HepG2 (cell line): ENCODE measurements around the gene PDLIM7. TPM values are rescaled to one million over a fixed set of nuclear protein-coding genes. Genes with fewer than 3 reads are reported as not detected.
A peak's percentile ranks its signal among the peaks of the same experiment; 100 is the strongest.

Experiments used
- ARNTL ChIP-seq: sonication (generic); formaldehyde crosslinking; IDR thresholded peaks from 2 replicates; pipeline ENCODE4 v1.4.0; 2020; ENCODE audit warnings: mild to moderate bottlenecking, missing genetic modification reagents
- DNMT3B ChIP-seq: conservative IDR thresholded peaks from 2 replicates; pipeline ENCODE4 v1.6.1; 2016; ENCODE audit warnings: missing biosample characterization, control low read depth
- PHF20 ChIP-seq: sonication (generic); formaldehyde crosslinking; IDR thresholded peaks from 2 replicates; pipeline ENCODE4 v1.5.0; 2020; ENCODE audit warnings: mild to moderate bottlenecking, missing genetic modification reagents
- SRY ChIP-seq: sonication (generic); formaldehyde crosslinking; IDR thresholded peaks from 2 replicates; pipeline ENCODE4 v1.8.0; 2022; ENCODE audit warnings: mild to moderate bottlenecking, missing genetic modification reagents
- TBP ChIP-seq: sonication (generic); formaldehyde crosslinking; IDR thresholded peaks from 2 replicates; pipeline ENCODE4 v1.5.0; 2020; ENCODE audit warnings: missing genetic modification reagents
- TGIF2 ChIP-seq: IDR thresholded peaks from 2 replicates; pipeline ENCODE4 v1.6.1; 2016; ENCODE audit warnings: control low read depth, missing compliant biosample characterization
- ZNF160 ChIP-seq: sonication (generic); formaldehyde crosslinking; IDR thresholded peaks from 2 replicates; pipeline ENCODE4 v1.8.0; 2022; ENCODE audit warnings: mild to moderate bottlenecking, inconsistent platforms, missing genetic modification reagents
- ZNF34 ChIP-seq: sonication (generic); formaldehyde crosslinking; IDR thresholded peaks from 2 replicates; pipeline ENCODE4 v1.4.0; 2020; ENCODE audit warnings: mild to moderate bottlenecking, missing genetic modification reagents, borderline replicate concordance
- ZNF501 ChIP-seq: sonication (generic); formaldehyde crosslinking; IDR thresholded peaks from 2 replicates; pipeline ENCODE4 v1.5.1; 2020; ENCODE audit warnings: mild to moderate bottlenecking, moderate library complexity, missing genetic modification reagents
- ZNF614 ChIP-seq: IDR thresholded peaks from 2 replicates; pipeline ENCODE4 v1.6.1; 2018; ENCODE audit warnings: missing biosample characterization, missing genetic modification reagents, inconsistent platforms, borderline replicate concordance
- ZNF7 ChIP-seq: IDR thresholded peaks from 2 replicates; pipeline ENCODE4 v1.6.1; 2016; ENCODE audit warnings: missing biosample characterization, missing genetic modification reagents
- polyA plus RNA-seq, 8 experiments: library from polyadenylated mRNA; depleted of rRNA in 3 of 8; stranded (reverse) in 7 of 8; unstranded in 1 of 8; fragments of >200 nt; fragmentation: Illumina TruSeq in 4 of 8; extraction: Trizol in 4 of 8; gene quantifications; 2 replicates each; pipeline versions ENCODE4 v1.2.1 to v1.2.3, GENCODE V29; 2011 to 2016; ENCODE audit warnings: low read depth in 4 of 8, missing spikeins in 1 of 8, mixed read lengths in 1 of 8; ENCODE audit not compliant: insufficient read depth in 1 of 8
- total RNA-seq, 5 experiments: library from RNA; depleted of rRNA; stranded (reverse); fragments of >200 nt; fragmentation: Illumina TruSeq; extraction: Trizol; gene quantifications; 2 replicates each; pipeline ENCODE4 v1.2.3, GENCODE V29; 2016; ENCODE audit warnings: low read depth in 1 of 5
- TF ChIP-seq, protein P1 (sequence below): sonication (generic); formaldehyde crosslinking; conservative IDR thresholded peaks from 2 replicates; pipeline ENCODE4 v1.4.0; 2020; ENCODE audit warnings: missing genetic modification reagents
- TF ChIP-seq, protein P2 (sequence below): sonication (generic); formaldehyde crosslinking; IDR thresholded peaks from 2 replicates; pipeline ENCODE4 v1.4.0; 2020; ENCODE audit warnings: missing genetic modification reagents
- TF ChIP-seq, protein P3 (sequence below): sonication (generic); formaldehyde crosslinking; IDR thresholded peaks from 2 replicates; pipeline ENCODE4 v1.4.0; 2020; ENCODE audit warnings: missing genetic modification reagents
- TF ChIP-seq, protein P4 (sequence below): sonication (generic); formaldehyde crosslinking; IDR thresholded peaks from 2 replicates; pipeline ENCODE4 v1.4.0; 2020; ENCODE audit warnings: mild to moderate bottlenecking, low read depth, missing genetic modification reagents
- TF ChIP-seq, protein P5 (sequence below): IDR thresholded peaks from 2 replicates; pipeline ENCODE4 v1.6.1; 2016
- TF ChIP-seq, protein P6 (sequence below): sonication (generic); formaldehyde crosslinking; IDR thresholded peaks from 2 replicates; pipeline ENCODE4 v1.4.0; 2020; ENCODE audit warnings: mild to moderate bottlenecking, missing genetic modification reagents
- TF ChIP-seq, protein P7 (sequence below): sonication (generic); formaldehyde crosslinking; IDR thresholded peaks from 2 replicates; pipeline ENCODE4 v1.4.0; 2020; ENCODE audit warnings: missing genetic modification reagents
- TF ChIP-seq, protein P8 (sequence below): sonication (generic); formaldehyde crosslinking; IDR thresholded peaks from 2 replicates; pipeline ENCODE4 v1.8.1; 2022; ENCODE audit warnings: mild to moderate bottlenecking, missing genetic modification reagents
- TF ChIP-seq, protein P9 (sequence below): sonication (generic); formaldehyde crosslinking; IDR thresholded peaks from 2 replicates; pipeline ENCODE4 v1.4.0; 2020; ENCODE audit warnings: missing genetic modification reagents

Gene PDLIM7
- total and polyA plus RNA-seq, 2 of the 13 experiments (the other 11 are each of a cell fraction or from before 2014, with no cell fraction given) = 21.1 to 31.3 TPM

DNA sequence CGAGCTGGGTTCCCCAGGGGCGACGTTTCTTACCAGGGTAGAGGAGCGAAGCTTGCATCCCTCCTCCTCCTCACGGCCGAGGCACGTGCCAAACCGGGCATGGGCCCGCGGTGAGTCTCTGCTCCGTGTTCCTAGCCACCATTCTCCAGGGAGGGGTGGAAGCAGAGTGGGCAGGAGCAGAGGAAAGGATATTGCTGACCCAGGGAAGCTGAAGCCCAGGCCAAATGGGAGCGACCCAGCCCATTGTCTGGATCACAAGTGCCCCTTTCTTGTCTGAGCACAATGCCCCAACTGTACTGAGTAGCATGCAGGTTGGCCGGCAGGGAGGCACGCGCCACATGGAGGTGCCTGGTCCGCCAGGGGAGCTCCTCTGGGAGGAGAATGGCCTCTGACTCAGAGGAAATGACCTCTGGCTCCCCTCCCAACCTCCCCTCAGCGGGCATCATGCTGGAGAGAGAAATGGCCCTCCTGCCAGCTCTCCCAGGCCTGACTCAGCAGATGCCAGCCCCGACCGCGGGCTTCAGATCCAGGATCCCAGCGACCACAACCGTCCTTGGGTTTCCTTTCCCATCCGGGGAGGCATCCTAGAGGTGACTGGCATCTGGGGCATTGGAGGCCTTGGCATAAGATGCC lies 49.7 kb downstream of the PDLIM7 start (continued):
- TF ChIP-seq, protein P1, sequence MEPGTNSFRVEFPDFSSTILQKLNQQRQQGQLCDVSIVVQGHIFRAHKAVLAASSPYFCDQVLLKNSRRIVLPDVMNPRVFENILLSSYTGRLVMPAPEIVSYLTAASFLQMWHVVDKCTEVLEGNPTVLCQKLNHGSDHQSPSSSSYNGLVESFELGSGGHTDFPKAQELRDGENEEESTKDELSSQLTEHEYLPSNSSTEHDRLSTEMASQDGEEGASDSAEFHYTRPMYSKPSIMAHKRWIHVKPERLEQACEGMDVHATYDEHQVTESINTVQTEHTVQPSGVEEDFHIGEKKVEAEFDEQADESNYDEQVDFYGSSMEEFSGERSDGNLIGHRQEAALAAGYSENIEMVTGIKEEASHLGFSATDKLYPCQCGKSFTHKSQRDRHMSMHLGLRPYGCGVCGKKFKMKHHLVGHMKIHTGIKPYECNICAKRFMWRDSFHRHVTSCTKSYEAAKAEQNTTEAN (CRISPR knock-in tag) = no peak
- no peak for TF ChIP-seq DNMT3B
- TF ChIP-seq, protein P2, sequence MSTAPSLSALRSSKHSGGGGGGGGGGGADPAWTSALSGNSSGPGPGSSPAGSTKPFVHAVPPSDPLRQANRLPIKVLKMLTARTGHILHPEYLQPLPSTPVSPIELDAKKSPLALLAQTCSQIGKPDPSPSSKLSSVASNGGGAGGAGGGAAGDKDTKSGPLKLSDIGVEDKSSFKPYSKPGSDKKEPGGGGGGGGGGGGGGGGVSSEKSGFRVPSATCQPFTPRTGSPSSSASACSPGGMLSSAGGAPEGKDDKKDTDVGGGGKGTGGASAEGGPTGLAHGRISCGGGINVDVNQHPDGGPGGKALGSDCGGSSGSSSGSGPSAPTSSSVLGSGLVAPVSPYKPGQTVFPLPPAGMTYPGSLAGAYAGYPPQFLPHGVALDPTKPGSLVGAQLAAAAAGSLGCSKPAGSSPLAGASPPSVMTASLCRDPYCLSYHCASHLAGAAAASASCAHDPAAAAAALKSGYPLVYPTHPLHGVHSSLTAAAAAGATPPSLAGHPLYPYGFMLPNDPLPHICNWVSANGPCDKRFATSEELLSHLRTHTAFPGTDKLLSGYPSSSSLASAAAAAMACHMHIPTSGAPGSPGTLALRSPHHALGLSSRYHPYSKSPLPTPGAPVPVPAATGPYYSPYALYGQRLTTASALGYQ = no peak
- peak; percentile 45; the same call in 1 of the 2 replicates for TF ChIP-seq ZNF614 (CRISPR knock-in tag)
- no peak for TF ChIP-seq ZNF34 (CRISPR knock-in tag)
- TF ChIP-seq, protein P3, sequence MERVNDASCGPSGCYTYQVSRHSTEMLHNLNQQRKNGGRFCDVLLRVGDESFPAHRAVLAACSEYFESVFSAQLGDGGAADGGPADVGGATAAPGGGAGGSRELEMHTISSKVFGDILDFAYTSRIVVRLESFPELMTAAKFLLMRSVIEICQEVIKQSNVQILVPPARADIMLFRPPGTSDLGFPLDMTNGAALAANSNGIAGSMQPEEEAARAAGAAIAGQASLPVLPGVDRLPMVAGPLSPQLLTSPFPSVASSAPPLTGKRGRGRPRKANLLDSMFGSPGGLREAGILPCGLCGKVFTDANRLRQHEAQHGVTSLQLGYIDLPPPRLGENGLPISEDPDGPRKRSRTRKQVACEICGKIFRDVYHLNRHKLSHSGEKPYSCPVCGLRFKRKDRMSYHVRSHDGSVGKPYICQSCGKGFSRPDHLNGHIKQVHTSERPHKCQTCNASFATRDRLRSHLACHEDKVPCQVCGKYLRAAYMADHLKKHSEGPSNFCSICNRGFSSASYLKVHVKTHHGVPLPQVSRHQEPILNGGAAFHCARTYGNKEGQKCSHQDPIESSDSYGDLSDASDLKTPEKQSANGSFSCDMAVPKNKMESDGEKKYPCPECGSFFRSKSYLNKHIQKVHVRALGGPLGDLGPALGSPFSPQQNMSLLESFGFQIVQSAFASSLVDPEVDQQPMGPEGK = peak; percentile 74
- 0 out of 2 replicates have a peak, but pooled peaks have one; percentile 31 for TF ChIP-seq SRY
- no peak for TF ChIP-seq PHF20
- TF ChIP-seq ZNF160 (CRISPR knock-in tag) = no peak
- TF ChIP-seq, protein P4, sequence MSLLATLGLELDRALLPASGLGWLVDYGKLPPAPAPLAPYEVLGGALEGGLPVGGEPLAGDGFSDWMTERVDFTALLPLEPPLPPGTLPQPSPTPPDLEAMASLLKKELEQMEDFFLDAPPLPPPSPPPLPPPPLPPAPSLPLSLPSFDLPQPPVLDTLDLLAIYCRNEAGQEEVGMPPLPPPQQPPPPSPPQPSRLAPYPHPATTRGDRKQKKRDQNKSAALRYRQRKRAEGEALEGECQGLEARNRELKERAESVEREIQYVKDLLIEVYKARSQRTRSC (CRISPR knock-in tag) = 0 out of 2 replicates have a peak, but pooled peaks have one; percentile 35
- TF ChIP-seq, protein P5, sequence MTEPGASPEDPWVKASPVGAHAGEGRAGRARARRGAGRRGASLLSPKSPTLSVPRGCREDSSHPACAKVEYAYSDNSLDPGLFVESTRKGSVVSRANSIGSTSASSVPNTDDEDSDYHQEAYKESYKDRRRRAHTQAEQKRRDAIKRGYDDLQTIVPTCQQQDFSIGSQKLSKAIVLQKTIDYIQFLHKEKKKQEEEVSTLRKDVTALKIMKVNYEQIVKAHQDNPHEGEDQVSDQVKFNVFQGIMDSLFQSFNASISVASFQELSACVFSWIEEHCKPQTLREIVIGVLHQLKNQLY (CRISPR knock-in tag) = no peak; the same call in 1 of the 2 replicates
- TF ChIP-seq, protein P6, sequence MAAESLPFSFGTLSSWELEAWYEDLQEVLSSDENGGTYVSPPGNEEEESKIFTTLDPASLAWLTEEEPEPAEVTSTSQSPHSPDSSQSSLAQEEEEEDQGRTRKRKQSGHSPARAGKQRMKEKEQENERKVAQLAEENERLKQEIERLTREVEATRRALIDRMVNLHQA (CRISPR knock-in tag) = no peak
- TF ChIP-seq ZNF7 (CRISPR knock-in tag) = no peak
- TF ChIP-seq, protein P7, sequence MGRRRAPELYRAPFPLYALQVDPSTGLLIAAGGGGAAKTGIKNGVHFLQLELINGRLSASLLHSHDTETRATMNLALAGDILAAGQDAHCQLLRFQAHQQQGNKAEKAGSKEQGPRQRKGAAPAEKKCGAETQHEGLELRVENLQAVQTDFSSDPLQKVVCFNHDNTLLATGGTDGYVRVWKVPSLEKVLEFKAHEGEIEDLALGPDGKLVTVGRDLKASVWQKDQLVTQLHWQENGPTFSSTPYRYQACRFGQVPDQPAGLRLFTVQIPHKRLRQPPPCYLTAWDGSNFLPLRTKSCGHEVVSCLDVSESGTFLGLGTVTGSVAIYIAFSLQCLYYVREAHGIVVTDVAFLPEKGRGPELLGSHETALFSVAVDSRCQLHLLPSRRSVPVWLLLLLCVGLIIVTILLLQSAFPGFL (CRISPR knock-in tag) = no peak
- TF ChIP-seq TGIF2 (CRISPR knock-in tag) = peak; percentile 81
- no peak for TF ChIP-seq ZNF501 (CRISPR knock-in tag)
- TF ChIP-seq, protein P8, sequence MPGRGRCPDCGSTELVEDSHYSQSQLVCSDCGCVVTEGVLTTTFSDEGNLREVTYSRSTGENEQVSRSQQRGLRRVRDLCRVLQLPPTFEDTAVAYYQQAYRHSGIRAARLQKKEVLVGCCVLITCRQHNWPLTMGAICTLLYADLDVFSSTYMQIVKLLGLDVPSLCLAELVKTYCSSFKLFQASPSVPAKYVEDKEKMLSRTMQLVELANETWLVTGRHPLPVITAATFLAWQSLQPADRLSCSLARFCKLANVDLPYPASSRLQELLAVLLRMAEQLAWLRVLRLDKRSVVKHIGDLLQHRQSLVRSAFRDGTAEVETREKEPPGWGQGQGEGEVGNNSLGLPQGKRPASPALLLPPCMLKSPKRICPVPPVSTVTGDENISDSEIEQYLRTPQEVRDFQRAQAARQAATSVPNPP = no peak
- 0 out of 2 replicates have a peak, but pooled peaks have one; percentile 40 for TF ChIP-seq ARNTL (CRISPR knock-in tag)
- TF ChIP-seq, protein P9, sequence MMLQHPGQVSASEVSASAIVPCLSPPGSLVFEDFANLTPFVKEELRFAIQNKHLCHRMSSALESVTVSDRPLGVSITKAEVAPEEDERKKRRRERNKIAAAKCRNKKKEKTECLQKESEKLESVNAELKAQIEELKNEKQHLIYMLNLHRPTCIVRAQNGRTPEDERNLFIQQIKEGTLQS (CRISPR knock-in tag) = peak; percentile 54; the same call in 1 of the 2 replicates
- no peak for TF ChIP-seq TBP
